DMS114 treated with DMSO at 0.1 percent for 48 hours (cell line): ENCODE measurements around the gene ACTC1.

Experiments
- DNase-seq: peaks from one replicate; lab custom pipeline; 2025; ENCODE audit not compliant: unreplicated experiment; lab: John Stamatoyannopoulos, UW

Gene ACTC1

DNA sequence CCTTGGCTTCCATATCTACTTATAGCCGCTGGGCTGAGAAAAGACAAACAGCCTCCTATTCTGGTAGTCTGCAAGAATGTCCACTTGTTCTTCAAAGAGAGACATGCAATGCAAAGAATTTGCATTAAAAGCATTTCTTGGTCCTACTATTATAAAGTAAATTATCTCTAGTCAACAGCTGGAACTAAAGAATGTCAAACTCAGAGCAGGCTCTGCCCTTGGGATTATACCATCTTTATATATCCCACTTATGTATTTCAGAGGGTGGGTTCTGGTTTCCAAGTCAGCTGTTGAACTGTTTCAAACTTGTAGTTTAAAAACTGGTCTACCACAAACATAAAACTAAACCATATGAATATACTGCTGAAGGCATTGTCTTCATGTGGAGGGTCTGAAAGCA lies 7.0 kb upstream of the ACTC1 start:
- no peak for DNase-seq

DNA sequence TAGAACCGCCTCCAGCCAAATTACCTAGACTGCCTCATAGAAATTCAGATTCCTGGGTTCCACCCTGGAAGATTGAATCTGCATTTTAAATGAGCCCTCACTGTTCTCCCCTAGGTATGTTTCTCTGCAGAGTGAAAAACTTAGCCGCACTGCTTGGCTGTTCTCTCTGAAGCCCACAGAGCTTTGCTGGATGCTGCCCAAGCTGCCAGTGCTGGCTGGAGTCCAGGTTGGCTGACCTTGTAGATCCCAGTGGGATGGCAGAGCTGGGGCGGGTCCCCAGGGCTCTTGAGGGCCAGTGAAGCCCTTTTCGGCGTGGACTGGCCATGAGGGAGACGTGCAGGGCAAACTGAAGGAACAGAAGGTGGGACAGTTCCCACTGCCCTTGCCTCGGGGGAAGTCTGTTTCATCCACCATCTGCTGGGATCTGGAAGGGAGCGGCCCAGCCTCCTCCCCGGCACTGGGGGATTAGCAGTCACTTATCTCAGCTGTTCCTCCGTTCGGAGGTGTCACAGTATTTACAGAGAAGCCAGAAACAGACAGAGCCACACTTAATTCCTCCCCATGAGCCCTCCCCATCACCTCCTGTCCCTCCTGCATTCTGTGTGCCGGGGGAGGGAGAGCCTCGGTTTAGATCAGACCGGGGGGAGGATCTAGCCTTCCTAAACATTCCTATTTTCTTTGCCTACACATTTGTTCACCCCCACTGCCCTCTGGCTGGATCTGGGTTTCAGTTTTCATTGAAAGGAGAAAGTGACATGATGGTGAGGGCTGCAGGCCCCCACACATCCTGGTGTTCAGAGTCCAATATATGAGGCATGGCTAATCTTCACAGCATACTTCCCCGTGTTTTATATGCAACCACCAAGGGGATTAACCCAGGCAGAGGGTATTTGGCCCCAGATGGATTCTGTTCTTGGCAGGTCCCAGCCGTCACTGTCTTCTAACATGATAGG lies 4.1 kb upstream of the ACTC1 start:
- no peak for DNase-seq

DNA sequence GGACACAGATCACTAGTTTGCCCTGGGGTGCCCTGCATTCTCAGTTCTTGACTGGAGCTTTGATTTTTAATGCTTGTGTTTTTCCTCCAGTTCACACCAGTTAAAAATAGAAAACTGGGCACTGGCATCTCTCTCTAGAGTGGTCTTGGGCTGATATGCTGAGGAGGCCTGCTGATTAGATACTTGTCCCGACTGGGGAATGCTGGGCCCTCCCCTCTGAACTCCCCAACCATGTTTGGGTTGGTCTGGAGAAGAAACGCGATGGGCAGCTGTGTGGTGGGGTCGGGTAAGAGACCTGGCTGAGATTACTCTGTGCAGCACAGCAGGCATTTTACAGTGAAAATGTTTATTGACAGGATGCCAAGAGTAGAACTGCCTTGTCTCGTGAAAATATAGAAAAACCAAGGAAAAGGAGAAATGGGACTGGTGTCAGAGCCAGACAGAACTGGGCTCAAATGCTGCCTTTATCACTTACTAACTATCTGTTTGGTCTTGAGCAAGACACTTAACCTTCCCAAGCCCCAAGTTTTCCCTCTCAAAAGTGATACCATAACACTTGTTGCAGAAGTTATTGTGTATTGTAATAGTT lies 1.6 kb upstream of the ACTC1 start:
- no peak for DNase-seq

DNA sequence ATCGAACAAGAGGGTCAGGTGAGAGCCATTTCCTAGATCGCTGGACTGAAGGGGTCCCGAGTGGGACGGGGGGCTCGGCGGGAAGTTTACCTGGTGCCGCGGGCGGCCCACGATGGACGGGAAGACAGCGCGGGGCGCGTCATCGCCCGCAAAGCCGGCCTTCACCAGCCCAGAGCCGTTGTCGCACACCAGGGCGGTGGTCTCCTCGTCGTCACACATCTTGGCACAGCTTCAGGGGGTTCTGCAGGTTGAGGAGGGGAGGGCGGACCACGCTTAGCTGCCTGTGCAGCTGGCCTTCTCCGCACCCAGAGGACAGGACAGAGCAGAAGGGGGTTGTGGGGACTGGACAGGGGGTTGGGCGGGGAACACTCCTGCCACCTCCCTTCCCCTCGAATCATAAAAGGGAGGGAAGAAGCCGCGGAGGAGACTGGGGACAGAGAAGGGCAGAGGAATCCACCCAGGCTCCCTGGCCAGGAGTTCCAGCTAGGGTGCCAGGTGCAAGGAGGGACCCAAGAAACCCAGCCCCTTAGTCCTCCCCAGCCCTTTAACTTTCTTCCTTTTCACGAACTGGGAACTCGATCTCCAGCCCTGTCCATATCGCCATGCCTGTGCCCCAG lies 651 bp downstream of the ACTC1 start:
- no peak for DNase-seq

DNA sequence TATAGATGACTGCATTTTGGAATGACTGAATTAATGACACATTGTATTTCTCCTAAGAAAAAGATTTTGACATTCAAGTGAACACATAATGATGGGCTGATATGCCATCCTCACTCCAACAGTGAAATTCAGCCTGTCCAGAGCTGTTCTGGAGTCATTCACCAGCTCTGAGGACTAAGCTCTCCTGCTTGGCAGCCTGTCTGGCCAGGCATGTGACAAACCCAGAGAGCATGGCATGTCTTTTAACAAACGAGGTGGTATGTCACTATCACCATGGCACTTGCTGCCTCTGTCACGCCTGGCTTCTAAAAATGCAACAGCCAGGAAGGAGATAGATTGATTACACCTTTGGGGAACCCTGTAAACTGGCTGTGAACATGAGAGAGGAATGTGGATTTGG lies 1.4 kb downstream of the ACTC1 start:
- DNase-seq: no peak

DNA sequence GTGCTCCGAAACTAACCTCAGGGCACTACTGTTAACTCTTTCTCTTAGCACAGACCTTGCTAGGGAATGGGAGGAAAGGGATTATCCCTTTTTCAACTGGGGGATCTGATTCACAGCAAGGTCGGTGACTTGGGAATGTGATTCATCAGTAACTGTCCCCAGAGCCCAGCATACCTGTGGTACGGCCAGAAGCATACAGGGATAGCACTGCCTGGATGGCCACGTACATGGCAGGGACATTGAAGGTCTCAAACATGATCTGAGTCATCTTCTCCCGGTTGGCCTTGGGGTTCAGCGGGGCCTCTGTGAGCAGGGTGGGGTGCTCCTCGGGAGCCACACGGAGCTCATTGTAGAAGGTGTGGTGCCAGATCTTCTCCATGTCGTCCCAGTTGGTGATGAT lies 2.3 kb downstream of the ACTC1 start:
- DNase-seq: no peak

DNA sequence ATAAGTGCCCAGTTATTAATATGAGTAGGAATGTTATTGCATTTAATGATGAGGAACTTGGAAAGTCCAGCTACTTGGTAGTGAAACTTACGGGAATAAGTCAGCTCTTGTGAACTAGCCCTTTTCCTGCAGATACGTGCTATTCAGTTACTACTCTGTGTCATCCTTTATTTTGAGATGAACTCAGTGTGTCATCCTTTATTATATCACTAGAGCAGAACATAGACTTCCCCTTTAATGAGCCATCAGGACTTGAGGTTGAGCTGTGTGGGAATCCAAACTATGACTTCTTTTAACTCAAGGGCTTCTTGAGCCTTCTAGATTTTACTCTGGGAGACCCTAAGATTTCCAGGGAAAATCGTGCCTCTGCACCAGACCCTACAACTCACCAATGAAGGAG lies 3.6 kb downstream of the ACTC1 start:
- DNase-seq: no peak

DNA sequence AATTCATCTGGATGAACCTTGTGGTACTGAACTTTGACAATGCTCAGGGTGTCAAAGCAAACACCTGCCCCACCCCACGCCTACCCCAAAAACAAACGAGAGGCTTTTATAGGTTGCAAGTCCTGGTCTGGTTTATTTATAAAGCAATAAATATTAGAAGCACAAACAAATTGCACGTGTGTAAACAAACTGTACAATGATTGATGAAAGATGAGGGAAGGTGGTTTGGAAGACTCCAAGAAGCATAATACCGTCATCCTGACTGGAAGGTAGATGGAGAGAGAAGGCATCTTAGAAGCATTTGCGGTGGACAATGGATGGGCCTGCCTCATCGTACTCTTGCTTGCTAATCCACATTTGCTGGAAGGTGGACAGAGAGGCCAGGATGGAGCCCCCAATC lies 5.2 kb downstream of the ACTC1 start:
- no peak for DNase-seq

DNA sequence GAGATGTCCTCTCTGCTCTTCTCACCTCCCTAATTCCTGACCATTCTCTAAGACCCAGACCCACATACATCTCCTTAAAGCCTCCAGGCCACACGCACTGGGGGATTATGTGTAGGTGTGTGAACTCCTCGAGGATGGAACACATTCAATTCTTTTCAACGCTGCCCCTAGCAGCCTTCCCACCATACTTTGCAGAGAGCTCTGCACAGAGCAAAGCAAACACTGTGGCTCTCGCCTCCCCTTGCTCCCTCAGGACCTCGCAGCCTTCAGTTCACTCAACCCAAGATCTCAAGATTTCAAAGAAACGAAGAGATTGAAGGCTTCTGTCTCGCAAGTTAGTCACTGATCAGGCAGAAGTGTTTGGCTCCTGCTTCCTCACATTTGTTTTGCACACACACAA lies 6.0 kb downstream of the ACTC1 start:
- DNase-seq: no peak

DNA sequence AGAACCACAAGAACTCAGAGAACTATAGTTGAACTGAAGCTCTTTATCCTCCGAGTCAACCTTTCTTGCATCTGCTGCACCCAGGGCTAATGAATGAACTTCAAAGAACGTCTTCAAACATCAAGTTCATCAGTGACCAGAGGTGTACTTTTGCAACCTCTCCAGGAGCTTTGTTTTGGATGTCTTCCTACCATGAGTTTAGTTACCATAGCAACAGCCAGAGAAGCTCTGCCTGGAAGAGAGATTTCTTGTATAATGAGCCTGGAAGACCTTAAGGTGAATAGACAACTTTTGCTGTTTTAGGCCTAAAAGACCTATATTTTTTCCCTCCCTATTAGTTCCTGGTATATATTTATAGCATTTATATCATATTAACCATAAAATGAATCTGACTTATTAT lies 9.1 kb downstream of the ACTC1 start:
- DNase-seq: no peak

DNA sequence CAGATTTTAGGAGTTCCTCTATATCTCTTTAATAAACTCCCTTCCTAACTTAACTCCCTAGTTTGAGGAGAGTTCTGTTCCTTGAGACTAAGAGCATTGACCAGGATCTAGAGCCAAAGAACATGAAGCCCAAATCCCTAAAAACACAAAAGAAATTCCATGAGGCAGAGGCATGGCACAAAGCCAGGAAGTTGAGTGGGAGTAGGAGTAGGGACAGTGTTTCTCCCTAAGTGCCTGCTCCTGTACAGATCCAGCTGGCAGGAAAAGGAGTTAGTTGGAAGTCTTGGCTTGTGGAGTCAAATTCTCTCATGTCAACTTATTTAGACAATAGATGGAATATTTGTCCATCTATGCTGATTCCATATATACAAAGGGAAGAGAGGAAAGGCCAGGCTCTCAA lies 11.4 kb downstream of the ACTC1 start:
- DNase-seq: no peak

DNA sequence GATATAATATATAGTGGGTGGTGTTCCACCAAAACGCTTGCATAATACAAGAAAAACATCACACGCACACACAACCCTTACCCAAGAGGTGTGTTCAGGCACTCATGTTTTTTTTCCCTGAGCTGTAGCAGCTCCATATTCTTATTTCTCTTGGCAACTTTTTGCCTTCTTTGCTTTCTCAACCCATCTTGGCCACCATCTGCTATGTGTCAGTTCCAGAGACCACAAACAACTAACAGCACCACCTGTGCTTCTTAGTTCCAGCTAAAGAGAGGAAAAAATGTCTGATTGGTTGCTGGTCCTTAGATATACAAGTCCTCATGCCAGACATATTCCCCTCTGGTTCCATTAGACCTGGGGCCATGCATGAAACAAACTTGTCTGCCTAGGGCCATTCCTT lies 11.9 kb downstream of the ACTC1 start:
- no peak for DNase-seq

DNA sequence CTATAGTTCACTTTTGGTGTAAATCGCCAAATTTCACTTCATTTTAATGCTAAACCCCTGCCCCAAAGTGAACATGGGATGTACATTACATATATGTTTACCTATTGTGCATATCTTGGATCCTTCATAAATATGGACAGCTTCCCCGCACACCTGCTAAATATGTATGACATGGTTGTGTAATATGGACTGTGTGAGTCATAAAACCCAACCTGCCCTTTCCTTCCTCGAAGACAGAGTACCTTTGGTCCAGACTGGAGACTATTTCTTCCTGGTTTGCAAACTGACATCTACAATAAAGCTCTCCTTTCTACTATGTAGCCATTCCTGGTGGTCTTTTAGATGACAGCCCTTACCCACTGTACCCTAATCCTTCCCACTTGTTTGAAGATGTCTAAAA lies 12.4 kb downstream of the ACTC1 start:
- no peak for DNase-seq

DNA sequence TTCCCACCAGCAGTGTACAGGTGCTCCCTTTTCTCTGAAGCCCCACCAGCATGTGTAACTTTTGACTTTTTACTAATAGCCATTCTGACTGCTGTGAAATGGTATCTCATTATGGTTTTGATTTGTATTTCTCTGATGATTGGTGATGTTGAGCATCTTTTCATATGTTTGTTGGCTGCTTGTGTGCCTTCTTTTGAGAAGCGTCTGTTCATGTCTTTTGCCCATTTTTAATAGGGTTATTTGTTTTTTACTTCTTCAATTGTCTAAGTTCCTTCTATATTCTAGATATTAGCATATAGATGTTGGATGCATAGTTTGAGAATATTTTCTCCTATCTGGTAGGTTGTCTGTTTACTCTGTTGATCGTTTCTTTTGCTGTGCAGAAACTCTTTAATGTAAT lies 14.6 kb downstream of the ACTC1 start:
- DNase-seq: no peak

DNA sequence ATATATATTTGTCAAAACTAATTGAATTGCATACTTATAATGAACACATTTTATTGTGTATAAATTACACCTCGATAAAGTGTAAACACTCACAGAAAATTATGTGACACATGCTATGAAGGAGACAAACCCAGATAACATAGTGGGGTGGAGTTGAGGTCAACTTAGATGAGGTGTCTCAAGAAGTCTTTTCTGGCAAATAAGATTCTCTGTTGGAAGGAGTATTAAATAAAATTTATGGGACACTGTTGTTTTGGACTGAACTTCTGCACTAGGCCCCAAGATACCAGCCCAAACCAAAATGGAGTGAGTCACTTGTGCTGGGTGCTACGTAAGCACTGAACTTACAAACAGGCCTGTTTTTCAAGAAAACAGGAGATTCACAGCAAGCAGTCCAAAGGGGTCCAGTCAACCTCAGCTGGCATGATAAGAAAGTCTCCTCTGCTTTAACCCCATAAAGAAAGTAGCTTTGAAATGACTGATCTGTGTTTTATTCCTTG lies 18.7 kb downstream of the ACTC1 start:
- no peak for DNase-seq

DNA sequence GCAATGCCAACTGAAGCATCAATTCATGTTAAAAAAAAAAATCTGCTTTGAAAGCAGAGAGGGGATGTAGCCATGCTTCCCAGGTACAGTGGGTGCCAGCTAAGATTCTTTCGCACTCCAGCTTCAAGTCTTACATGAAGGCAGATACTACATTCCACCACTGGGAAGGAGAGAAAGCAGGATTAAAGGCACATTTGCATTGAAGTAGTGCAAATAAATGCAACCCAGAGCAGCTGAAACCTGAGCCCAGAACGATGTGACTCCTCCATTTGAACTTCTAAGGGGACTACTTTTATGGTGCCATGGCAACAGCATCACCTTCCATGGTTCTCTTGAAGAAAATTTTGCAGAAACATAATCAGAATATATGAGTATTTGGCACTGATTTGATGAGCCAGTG lies 21.4 kb downstream of the ACTC1 start:
- DNase-seq: no peak

DNA sequence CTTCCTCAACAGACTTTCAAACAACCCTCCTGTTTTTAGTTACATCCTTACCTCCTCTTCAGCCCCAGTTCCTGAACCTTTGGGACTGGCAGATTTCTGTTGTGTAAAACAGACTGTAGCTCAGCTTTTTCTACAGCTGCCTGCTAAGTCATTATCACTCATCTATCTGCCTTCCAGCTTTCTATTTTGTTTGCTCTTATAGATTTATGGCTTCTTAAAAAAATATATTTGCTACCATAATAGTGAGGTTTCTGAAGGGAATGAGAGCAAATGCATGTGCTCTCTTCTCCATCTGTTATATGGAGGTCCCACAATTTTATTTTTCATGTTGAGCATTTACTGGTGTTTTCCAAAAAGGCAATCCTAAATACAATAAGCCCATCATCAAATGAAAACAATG lies 22.3 kb downstream of the ACTC1 start:
- no peak for DNase-seq

DNA sequence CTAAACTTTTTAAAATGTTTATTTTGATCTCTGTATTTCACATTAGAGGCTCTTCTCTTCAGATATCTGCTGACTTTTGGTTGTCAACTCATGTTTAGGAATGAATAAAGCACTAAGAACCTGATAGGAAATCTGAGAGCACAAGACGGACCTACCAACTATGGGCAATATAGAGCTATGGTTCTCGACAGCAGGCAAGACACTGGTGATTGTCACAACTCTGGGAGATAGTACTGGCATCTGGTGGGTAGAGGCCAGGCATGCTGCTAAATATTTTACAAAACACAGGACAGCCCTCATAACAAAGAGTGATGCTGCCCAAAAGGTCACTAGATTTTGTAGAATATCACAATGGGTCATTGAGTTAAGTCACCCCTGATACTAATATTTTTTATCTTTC lies 23.0 kb downstream of the ACTC1 start:
- DNase-seq: no peak

DNA sequence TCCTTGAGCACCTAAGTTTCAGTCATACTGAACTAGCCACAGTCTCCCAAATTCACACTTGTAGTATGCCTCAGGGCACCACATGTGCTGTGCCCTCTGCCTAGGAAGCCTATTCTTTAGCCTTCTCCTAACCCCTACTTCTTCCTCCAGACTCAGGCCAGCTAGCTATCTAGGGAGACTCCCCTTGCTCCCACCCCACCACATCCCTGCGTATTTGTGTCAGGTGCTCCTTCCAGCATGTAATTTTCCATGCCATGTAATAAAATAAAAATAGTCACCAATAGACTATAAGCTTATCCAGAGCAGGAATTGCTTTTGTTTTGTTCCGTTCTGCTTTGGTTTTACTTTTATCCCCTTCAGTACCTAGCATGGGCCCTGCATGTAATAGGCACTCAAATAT lies 25.6 kb downstream of the ACTC1 start:
- DNase-seq: no peak

DNA sequence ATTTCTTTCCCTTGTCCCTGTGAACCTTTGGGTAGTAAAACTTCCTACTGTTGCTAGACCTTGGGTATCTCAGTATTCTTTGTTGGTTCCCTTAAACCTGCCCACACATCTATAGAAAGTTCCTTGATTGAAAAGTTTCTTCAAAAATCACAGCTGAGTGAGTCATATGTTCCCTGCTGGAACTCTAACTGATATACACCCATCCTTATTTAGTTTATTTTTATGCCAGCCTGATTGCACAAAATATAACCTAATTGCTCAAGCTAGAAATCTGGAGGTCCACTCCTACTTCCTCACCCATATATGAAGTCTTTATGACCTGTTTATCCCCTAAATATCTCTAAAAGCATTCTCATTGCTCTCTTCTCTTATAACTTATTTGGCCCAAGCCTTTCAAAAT lies 26.8 kb downstream of the ACTC1 start:
- no peak for DNase-seq

DNA sequence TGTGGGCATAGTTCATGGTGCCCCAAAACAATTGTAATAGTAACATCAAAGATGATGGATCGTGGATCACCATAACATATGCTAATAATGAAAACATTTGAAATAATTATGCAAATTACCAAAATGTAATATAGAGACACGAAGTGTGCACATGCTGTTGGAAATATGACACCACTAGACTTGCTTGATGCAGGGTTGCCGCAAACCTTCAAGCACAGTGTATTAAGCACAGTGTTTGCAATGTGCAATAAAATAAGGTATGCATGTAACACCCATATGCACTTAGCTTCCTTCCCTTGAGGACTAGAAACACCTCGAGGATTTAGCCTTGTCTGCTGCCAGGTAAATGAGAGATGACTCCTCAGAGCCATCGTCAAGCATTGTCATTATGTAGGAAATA lies 29.6 kb downstream of the ACTC1 start:
- DNase-seq: no peak

DNA sequence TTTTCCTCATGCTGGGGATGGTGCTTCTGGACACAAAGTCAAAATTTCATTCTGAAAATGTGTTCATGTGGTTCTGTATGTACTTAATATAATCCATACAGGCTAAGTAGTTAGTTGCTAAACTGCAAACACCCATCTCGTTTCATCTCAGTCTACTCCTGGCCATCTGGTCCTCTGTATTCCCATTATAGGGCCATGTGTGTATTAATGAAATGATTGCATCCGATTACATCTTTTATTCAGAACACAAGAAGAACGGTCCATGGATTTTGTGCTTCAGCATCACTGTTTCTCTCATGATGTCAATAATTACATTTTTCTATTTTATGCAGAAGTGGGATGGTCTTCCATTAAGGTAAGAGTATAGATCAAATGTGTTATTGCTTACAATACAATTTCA lies 34.4 kb downstream of the ACTC1 start:
- DNase-seq: no peak
